ENCODE data around the gene EGFL7. TPM values are rescaled to one million over a fixed set of nuclear protein-coding genes. Genes with fewer than 3 reads are reported as not detected.

Gene EGFL7
- total and polyA plus RNA-seq, 2 of the 13 experiments (the other 11 are each of a cell fraction or from before 2014, with no cell fraction given), result 0.20 to 5.1 TPM

DNA sequence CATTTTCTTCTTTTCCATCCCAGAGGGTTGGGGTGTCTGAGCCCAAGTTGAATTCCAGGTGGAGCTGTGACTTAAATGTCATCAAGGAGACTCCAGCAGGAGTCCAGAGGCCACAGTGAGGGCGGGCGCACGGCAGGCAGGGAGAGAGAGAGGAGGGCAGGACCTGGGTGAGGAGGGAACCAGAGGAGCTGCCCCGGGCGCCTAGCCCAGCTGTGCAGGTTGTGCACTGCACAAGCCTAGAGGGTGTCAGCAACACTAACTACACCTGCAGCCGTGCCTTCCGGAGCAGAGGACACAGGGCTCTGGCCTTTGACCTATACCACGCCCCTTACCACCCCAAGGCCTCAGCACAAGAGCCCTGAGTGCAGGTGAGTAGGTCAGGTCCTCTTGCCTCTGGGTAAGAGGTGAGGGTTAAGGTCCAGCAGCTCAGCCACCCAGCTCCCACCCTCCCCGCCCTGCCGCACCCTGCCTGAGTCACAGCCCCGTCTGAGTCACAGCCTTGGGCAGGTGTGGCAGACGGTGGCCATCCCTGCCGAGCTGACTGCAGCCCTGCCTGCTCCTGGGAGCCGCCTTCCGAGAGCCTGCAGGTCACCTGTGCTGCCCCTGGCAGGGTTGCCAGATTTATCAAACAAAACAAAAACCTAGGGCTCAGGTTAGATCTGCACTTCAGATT lies 30.9 kb downstream of the EGFL7 start (continued):
- TF ChIP-seq, protein P1, sequence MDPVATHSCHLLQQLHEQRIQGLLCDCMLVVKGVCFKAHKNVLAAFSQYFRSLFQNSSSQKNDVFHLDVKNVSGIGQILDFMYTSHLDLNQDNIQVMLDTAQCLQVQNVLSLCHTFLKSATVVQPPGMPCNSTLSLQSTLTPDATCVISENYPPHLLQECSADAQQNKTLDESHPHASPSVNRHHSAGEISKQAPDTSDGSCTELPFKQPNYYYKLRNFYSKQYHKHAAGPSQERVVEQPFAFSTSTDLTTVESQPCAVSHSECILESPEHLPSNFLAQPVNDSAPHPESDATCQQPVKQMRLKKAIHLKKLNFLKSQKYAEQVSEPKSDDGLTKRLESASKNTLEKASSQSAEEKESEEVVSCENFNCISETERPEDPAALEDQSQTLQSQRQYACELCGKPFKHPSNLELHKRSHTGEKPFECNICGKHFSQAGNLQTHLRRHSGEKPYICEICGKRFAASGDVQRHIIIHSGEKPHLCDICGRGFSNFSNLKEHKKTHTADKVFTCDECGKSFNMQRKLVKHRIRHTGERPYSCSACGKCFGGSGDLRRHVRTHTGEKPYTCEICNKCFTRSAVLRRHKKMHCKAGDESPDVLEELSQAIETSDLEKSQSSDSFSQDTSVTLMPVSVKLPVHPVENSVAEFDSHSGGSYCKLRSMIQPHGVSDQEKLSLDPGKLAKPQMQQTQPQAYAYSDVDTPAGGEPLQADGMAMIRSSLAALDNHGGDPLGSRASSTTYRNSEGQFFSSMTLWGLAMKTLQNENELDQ (CRISPR knock-in tag; IDR thresholded peaks at IDR 0.05; ENCODE audit: borderline replicate concordance), result no peak
- TF ChIP-seq ZNF564 (CRISPR knock-in tag; IDR thresholded peaks at IDR 0.05) (no peak; the same call in 1 of the 2 replicates), ZEB1 (IDR thresholded peaks at IDR 0.05; ENCODE audit: insufficient replicate concordance, low read depth) (peak; percentile 98), AGO1 (IDR thresholded peaks at IDR 0.05; ENCODE audit: low read depth, low read length, poor library complexity, severe bottlenecking) (no peak), POLR2AphosphoS5 (IDR thresholded peaks at IDR 0.05; ENCODE audit: low read depth, low read length) (no peak), ZNF703 (CRISPR knock-in tag; IDR thresholded peaks at IDR 0.05; ENCODE audit: borderline replicate concordance) (no peak), ZNF543 (CRISPR knock-in tag; IDR thresholded peaks at IDR 0.05) (no peak), U2AF2 (IDR thresholded peaks at IDR 0.05; ENCODE audit: low read depth, low read length) (no peak), NFYC (CRISPR knock-in tag; IDR thresholded peaks at IDR 0.05) (no peak)
- TF ChIP-seq, protein P2, sequence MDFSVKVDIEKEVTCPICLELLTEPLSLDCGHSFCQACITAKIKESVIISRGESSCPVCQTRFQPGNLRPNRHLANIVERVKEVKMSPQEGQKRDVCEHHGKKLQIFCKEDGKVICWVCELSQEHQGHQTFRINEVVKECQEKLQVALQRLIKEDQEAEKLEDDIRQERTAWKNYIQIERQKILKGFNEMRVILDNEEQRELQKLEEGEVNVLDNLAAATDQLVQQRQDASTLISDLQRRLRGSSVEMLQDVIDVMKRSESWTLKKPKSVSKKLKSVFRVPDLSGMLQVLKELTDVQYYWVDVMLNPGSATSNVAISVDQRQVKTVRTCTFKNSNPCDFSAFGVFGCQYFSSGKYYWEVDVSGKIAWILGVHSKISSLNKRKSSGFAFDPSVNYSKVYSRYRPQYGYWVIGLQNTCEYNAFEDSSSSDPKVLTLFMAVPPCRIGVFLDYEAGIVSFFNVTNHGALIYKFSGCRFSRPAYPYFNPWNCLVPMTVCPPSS (IDR thresholded peaks at IDR 0.05), result no peak
- TF ChIP-seq, protein P3, sequence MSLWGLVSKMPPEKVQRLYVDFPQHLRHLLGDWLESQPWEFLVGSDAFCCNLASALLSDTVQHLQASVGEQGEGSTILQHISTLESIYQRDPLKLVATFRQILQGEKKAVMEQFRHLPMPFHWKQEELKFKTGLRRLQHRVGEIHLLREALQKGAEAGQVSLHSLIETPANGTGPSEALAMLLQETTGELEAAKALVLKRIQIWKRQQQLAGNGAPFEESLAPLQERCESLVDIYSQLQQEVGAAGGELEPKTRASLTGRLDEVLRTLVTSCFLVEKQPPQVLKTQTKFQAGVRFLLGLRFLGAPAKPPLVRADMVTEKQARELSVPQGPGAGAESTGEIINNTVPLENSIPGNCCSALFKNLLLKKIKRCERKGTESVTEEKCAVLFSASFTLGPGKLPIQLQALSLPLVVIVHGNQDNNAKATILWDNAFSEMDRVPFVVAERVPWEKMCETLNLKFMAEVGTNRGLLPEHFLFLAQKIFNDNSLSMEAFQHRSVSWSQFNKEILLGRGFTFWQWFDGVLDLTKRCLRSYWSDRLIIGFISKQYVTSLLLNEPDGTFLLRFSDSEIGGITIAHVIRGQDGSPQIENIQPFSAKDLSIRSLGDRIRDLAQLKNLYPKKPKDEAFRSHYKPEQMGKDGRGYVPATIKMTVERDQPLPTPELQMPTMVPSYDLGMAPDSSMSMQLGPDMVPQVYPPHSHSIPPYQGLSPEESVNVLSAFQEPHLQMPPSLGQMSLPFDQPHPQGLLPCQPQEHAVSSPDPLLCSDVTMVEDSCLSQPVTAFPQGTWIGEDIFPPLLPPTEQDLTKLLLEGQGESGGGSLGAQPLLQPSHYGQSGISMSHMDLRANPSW (CRISPR knock-in tag; IDR thresholded peaks at IDR 0.05; ENCODE audit: borderline replicate concordance), result 0 out of 2 replicates have a peak, but pooled peaks have one; percentile 69
- TF ChIP-seq, protein P4, sequence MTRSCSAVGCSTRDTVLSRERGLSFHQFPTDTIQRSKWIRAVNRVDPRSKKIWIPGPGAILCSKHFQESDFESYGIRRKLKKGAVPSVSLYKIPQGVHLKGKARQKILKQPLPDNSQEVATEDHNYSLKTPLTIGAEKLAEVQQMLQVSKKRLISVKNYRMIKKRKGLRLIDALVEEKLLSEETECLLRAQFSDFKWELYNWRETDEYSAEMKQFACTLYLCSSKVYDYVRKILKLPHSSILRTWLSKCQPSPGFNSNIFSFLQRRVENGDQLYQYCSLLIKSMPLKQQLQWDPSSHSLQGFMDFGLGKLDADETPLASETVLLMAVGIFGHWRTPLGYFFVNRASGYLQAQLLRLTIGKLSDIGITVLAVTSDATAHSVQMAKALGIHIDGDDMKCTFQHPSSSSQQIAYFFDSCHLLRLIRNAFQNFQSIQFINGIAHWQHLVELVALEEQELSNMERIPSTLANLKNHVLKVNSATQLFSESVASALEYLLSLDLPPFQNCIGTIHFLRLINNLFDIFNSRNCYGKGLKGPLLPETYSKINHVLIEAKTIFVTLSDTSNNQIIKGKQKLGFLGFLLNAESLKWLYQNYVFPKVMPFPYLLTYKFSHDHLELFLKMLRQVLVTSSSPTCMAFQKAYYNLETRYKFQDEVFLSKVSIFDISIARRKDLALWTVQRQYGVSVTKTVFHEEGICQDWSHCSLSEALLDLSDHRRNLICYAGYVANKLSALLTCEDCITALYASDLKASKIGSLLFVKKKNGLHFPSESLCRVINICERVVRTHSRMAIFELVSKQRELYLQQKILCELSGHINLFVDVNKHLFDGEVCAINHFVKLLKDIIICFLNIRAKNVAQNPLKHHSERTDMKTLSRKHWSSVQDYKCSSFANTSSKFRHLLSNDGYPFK (CRISPR knock-in tag; IDR thresholded peaks at IDR 0.05; ENCODE audit: borderline replicate concordance), result no peak; the same call in 1 of the 2 replicates
- TF ChIP-seq, protein P5, sequence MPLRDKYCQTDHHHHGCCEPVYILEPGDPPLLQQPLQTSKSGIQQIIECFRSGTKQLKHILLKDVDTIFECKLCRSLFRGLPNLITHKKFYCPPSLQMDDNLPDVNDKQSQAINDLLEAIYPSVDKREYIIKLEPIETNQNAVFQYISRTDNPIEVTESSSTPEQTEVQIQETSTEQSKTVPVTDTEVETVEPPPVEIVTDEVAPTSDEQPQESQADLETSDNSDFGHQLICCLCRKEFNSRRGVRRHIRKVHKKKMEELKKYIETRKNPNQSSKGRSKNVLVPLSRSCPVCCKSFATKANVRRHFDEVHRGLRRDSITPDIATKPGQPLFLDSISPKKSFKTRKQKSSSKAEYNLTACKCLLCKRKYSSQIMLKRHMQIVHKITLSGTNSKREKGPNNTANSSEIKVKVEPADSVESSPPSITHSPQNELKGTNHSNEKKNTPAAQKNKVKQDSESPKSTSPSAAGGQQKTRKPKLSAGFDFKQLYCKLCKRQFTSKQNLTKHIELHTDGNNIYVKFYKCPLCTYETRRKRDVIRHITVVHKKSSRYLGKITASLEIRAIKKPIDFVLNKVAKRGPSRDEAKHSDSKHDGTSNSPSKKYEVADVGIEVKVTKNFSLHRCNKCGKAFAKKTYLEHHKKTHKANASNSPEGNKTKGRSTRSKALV (CRISPR knock-in tag; IDR thresholded peaks at IDR 0.05), result no peak
- TF ChIP-seq, protein P6, sequence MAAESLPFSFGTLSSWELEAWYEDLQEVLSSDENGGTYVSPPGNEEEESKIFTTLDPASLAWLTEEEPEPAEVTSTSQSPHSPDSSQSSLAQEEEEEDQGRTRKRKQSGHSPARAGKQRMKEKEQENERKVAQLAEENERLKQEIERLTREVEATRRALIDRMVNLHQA (CRISPR knock-in tag; IDR thresholded peaks at IDR 0.05), result no peak
- TF ChIP-seq, protein P7, sequence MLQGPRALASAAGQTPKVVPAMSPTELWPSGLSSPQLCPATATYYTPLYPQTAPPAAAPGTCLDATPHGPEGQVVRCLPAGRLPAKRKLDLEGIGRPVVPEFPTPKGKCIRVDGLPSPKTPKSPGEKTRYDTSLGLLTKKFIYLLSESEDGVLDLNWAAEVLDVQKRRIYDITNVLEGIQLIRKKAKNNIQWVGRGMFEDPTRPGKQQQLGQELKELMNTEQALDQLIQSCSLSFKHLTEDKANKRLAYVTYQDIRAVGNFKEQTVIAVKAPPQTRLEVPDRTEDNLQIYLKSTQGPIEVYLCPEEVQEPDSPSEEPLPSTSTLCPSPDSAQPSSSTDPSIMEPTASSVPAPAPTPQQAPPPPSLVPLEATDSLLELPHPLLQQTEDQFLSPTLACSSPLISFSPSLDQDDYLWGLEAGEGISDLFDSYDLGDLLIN (CRISPR knock-in tag; IDR thresholded peaks at IDR 0.05; ENCODE audit: borderline replicate concordance), result no peak

Measured in HepG2 (cell line).